Measurements from ENCODE around the gene AKIRIN2. TPM values are rescaled to one million over a fixed set of nuclear protein-coding genes. Genes with fewer than 3 reads are reported as not detected.

The AKIRIN2 gene
- total and polyA plus RNA-seq, 4 donors, result 23.2 to 110 (median 60.8) TPM

- Histone ChIP-seq H3K36me3 (ENCODE audit: control insufficient read depth, insufficient read depth, low read length) (no peaks in the 10 kb centered on the region), H3K27me3 (ENCODE audit: control insufficient read depth, insufficient read depth, low read length) (no peaks in the 10 kb centered on the region), H3K4me1 (ENCODE audit: control insufficient read depth, insufficient read depth, low read length) (no peaks in the 10 kb centered on the region), H3K27ac (ENCODE audit: low read depth, low read length) (no peak overlapping the region), H3K4me3 (ENCODE audit: low read depth, low read length) (no peak overlapping the region), H3K9me3 (ENCODE audit: control insufficient read depth, insufficient read depth, low read length) (no peaks in the 10 kb centered on the region)
- WGBS (ENCODE audit: insufficient coverage), result no CpG with 5 or more reads among the region's 1 CpG
- DNase-seq (ENCODE audit: low read depth in 4 of 6, low spot score in 6 of 6), result no peak
Measured at GRCh38 chr6:87661016-87661415, 41.0 kb downstream of the AKIRIN2 start.

GRCh38 chr6:87660226-87660911 is 41.7 kb downstream of the AKIRIN2 start:
- DNase-seq (ENCODE audit: low read depth in 4 of 6, low spot score in 6 of 6), result peak in 1 of 6 donors; percentile 67
- Histone ChIP-seq H3K27ac (ENCODE audit: low read depth, low read length) (no peak overlapping the region), H3K36me3 (ENCODE audit: control insufficient read depth, insufficient read depth, low read length) (no peaks in the 10 kb centered on the region), H3K27me3 (ENCODE audit: control insufficient read depth, insufficient read depth, low read length) (no peaks in the 10 kb centered on the region), H3K4me3 (ENCODE audit: low read depth, low read length) (no peak overlapping the region), H3K4me1 (ENCODE audit: control insufficient read depth, insufficient read depth, low read length) (no peaks in the 10 kb centered on the region), H3K9me3 (ENCODE audit: control insufficient read depth, insufficient read depth, low read length) (no peaks in the 10 kb centered on the region)

- no peaks in the 10 kb centered on the region for H3K36me3 ChIP-seq (ENCODE audit: control insufficient read depth, insufficient read depth, low read length)
- no peak overlapping the region for H3K27ac ChIP-seq (ENCODE audit: low read depth, low read length)
- peak in 1 of 6 donors; percentile 18 for DNase-seq (ENCODE audit: low read depth in 4 of 6, low spot score in 6 of 6)
- no peak overlapping the region for H3K4me3 ChIP-seq (ENCODE audit: low read depth, low read length)
- H3K4me1 ChIP-seq (ENCODE audit: control insufficient read depth, insufficient read depth, low read length), result no peaks in the 10 kb centered on the region
- no peaks in the 10 kb centered on the region for H3K9me3 ChIP-seq (ENCODE audit: control insufficient read depth, insufficient read depth, low read length)
- no peaks in the 10 kb centered on the region for H3K27me3 ChIP-seq (ENCODE audit: control insufficient read depth, insufficient read depth, low read length)
Measured at GRCh38 chr6:87658516-87658915, 43.5 kb downstream of the AKIRIN2 start.

GRCh38 chr6:87656857-87657256 is 45.2 kb downstream of the AKIRIN2 start:
- Histone ChIP-seq H3K4me1 (ENCODE audit: control insufficient read depth, insufficient read depth, low read length) (no peaks in the 10 kb centered on the region), H3K36me3 (ENCODE audit: control insufficient read depth, insufficient read depth, low read length) (peaks cover under 1% of the 10 kb centered on the region), H3K4me3 (ENCODE audit: low read depth, low read length) (no peak overlapping the region), H3K27ac (ENCODE audit: low read depth, low read length) (no peak overlapping the region), H3K9me3 (ENCODE audit: control insufficient read depth, insufficient read depth, low read length) (no peaks in the 10 kb centered on the region), H3K27me3 (ENCODE audit: control insufficient read depth, insufficient read depth, low read length) (no peaks in the 10 kb centered on the region)
- no peak for DNase-seq (ENCODE audit: low read depth in 4 of 6, low spot score in 6 of 6)

- Histone ChIP-seq H3K27ac (ENCODE audit: low read depth, low read length) (no peak overlapping the region), H3K9me3 (ENCODE audit: control insufficient read depth, insufficient read depth, low read length) (no peaks in the 10 kb centered on the region), H3K4me3 (ENCODE audit: low read depth, low read length) (no peak overlapping the region), H3K36me3 (ENCODE audit: control insufficient read depth, insufficient read depth, low read length) (peaks cover 2% of the 10 kb centered on the region), H3K27me3 (ENCODE audit: control insufficient read depth, insufficient read depth, low read length) (no peaks in the 10 kb centered on the region), H3K4me1 (ENCODE audit: control insufficient read depth, insufficient read depth, low read length) (no peaks in the 10 kb centered on the region)
- DNase-seq (ENCODE audit: low read depth in 4 of 6, low spot score in 6 of 6), result no peak
Measured at GRCh38 chr6:87655824-87656223, 46.2 kb downstream of the AKIRIN2 start.

- DNase-seq (ENCODE audit: low read depth in 4 of 6, low spot score in 6 of 6), result no peak
- Histone ChIP-seq H3K36me3 (ENCODE audit: control insufficient read depth, insufficient read depth, low read length) (peaks cover 2% of the 10 kb centered on the region), H3K9me3 (ENCODE audit: control insufficient read depth, insufficient read depth, low read length) (no peaks in the 10 kb centered on the region), H3K4me1 (ENCODE audit: control insufficient read depth, insufficient read depth, low read length) (no peaks in the 10 kb centered on the region), H3K27me3 (ENCODE audit: control insufficient read depth, insufficient read depth, low read length) (no peaks in the 10 kb centered on the region), H3K27ac (ENCODE audit: low read depth, low read length) (no peak overlapping the region), H3K4me3 (ENCODE audit: low read depth, low read length) (no peak overlapping the region)
- WGBS (ENCODE audit: insufficient coverage), result no CpG with 5 or more reads among the region's 2 CpGs
Measured at GRCh38 chr6:87654875-87655454, 47.1 kb downstream of the AKIRIN2 start.

- Histone ChIP-seq H3K4me3 (ENCODE audit: low read depth, low read length) (no peak overlapping the region), H3K4me1 (ENCODE audit: control insufficient read depth, insufficient read depth, low read length) (no peaks in the 10 kb centered on the region), H3K36me3 (ENCODE audit: control insufficient read depth, insufficient read depth, low read length) (peaks cover 2% of the 10 kb centered on the region), H3K9me3 (ENCODE audit: control insufficient read depth, insufficient read depth, low read length) (no peaks in the 10 kb centered on the region), H3K27ac (ENCODE audit: low read depth, low read length) (no peak overlapping the region), H3K27me3 (ENCODE audit: control insufficient read depth, insufficient read depth, low read length) (no peaks in the 10 kb centered on the region)
- WGBS (ENCODE audit: insufficient coverage), result 80% methylated on average over 1 of the region's 1 CpG
- DNase-seq (ENCODE audit: low read depth in 4 of 6, low spot score in 6 of 6), result no peak
Measured at GRCh38 chr6:87654122-87654521, 47.9 kb downstream of the AKIRIN2 start.

- no peaks in the 10 kb centered on the region for H3K9me3 ChIP-seq (ENCODE audit: control insufficient read depth, insufficient read depth, low read length)
- no peaks in the 10 kb centered on the region for H3K27me3 ChIP-seq (ENCODE audit: control insufficient read depth, insufficient read depth, low read length)
- no peaks in the 10 kb centered on the region for H3K4me1 ChIP-seq (ENCODE audit: control insufficient read depth, insufficient read depth, low read length)
- DNase-seq (ENCODE audit: low read depth in 4 of 6, low spot score in 6 of 6), result peak in 1 of 6 donors; percentile 13
- no peak overlapping the region for H3K27ac ChIP-seq (ENCODE audit: low read depth, low read length)
- H3K36me3 ChIP-seq (ENCODE audit: control insufficient read depth, insufficient read depth, low read length), result peaks cover 2% of the 10 kb centered on the region
- H3K4me3 ChIP-seq (ENCODE audit: low read depth, low read length), result no peak overlapping the region
- no CpG with 5 or more reads among the region's 3 CpGs for WGBS (ENCODE audit: insufficient coverage)
Measured at GRCh38 chr6:87653074-87653962, 48.7 kb downstream of the AKIRIN2 start.

- no CpG with 5 or more reads among the region's 1 CpG for WGBS (ENCODE audit: insufficient coverage)
- Histone ChIP-seq H3K36me3 (ENCODE audit: control insufficient read depth, insufficient read depth, low read length) (no peaks in the 10 kb centered on the region), H3K9me3 (ENCODE audit: control insufficient read depth, insufficient read depth, low read length) (no peaks in the 10 kb centered on the region), H3K27me3 (ENCODE audit: control insufficient read depth, insufficient read depth, low read length) (no peaks in the 10 kb centered on the region), H3K4me3 (ENCODE audit: low read depth, low read length) (no peak overlapping the region), H3K4me1 (ENCODE audit: control insufficient read depth, insufficient read depth, low read length) (no peaks in the 10 kb centered on the region), H3K27ac (ENCODE audit: low read depth, low read length) (no peak overlapping the region)
- no peak for DNase-seq (ENCODE audit: low read depth in 4 of 6, low spot score in 6 of 6)
Measured at GRCh38 chr6:87645080-87645479, 57.0 kb downstream of the AKIRIN2 start.
